Endothelial cell of umbilical vein (primary cell): ENCODE results near the gene TRDN. TPM values are rescaled to one million over a fixed set of nuclear protein-coding genes. Genes with fewer than 3 reads are reported as not detected.

Experiments
- BruUV-seq: library from RNA; stranded (reverse); fragments of 400-500 nt; replicated peaks from 2 replicates; lab custom pipeline; 2021; lab: Mats Ljungman, UMichigan
- CTCF ChIA-PET: fragments of 300-600, 350-600 bp; sonication (Branson Sonifier 250); formaldehyde crosslinking; loops from one replicate; lab custom pipeline; 2021; ENCODE audit warnings: antibody characterized with exemption, inconsistent platforms; lab: Charles Lee
- POLR2A ChIA-PET: fragments of 300-600, 350-600 bp; sonication (Branson Sonifier 250); formaldehyde crosslinking; loops from one replicate; lab custom pipeline; 2021; ENCODE audit warnings: antibody characterized with exemption, inconsistent platforms; lab: Charles Lee
- DNase-seq: peaks from one replicate; pipeline ENCODE4 v3.0.0-alpha.2; 2011; ENCODE audit warnings: low read depth, low spot score
- FAIRE-seq: peaks from 2 replicates; lab custom pipeline; 2011; peaks lifted over from hg19 to GRCh38; lab: Jason Lieb, UNC
- H2AFZ ChIP-seq: 2 replicates; pipeline ENCODE4 v1.6.0; 2012; ENCODE audit warnings: low read depth, low read length, control low read depth, inconsistent platforms
- H3K27ac ChIP-seq: 2 replicates; pipeline ENCODE4 v1.5.1; 2011; ENCODE audit warnings: low read depth, mild to moderate bottlenecking, control low read depth, low read length, moderate library complexity; ENCODE audit not compliant: insufficient read depth
- H3K27me3 ChIP-seq, 2 experiments: 2 replicates each; pipeline versions ENCODE4 v1.6.0 to v1.6.1; 2011; ENCODE audit warnings: low read length in 2 of 2, mixed read lengths in 1 of 2; ENCODE audit not compliant: control insufficient read depth in 2 of 2, insufficient read depth in 2 of 2
- H3K36me3 ChIP-seq, 2 experiments: 2 replicates in 1 of 2; 3 replicates in 1 of 2; pipeline ENCODE4 v1.5.1; 2011; ENCODE audit warnings: low read length in 2 of 2, mild to moderate bottlenecking in 1 of 2, moderate library complexity in 1 of 2; ENCODE audit not compliant: control insufficient read depth in 2 of 2, insufficient read depth in 2 of 2; ENCODE audit errors: extremely low read depth in 1 of 2
- H3K4me1 ChIP-seq: 3 replicates; pipeline ENCODE4 v1.5.1; 2011; ENCODE audit warnings: mild to moderate bottlenecking, low read length; ENCODE audit not compliant: control insufficient read depth, insufficient read depth; ENCODE audit errors: extremely low read depth
- H3K4me2 ChIP-seq: 2 replicates; pipeline ENCODE4 v1.6.1; 2011; ENCODE audit warnings: low read length, control low read depth, mixed read lengths; ENCODE audit not compliant: insufficient read depth
- H3K4me3 ChIP-seq, 3 experiments: fragments of 200-600 bp in 1 of 3; sonication (generic), shearing (Covaris generic) in 1 of 3; replicated peaks in 1 of 3; 2 replicates each; pipeline ENCODE4 v1.5.1; 2011 to 2016; ENCODE audit warnings: control low read depth in 3 of 3, low read length in 3 of 3, mild to moderate bottlenecking in 2 of 3, inconsistent platforms in 1 of 3, low read depth in 1 of 3, moderate library complexity in 1 of 3; ENCODE audit not compliant: insufficient read depth in 1 of 3
- H3K79me2 ChIP-seq: 2 replicates; pipeline ENCODE4 v1.6.0; 2012; ENCODE audit warnings: low read length, inconsistent platforms; ENCODE audit not compliant: control insufficient read depth, insufficient read depth
- H3K9ac ChIP-seq: replicated peaks from 2 replicates; pipeline ENCODE3; 2011; ENCODE audit warnings: low read length, control low read depth; ENCODE audit not compliant: insufficient read depth; ENCODE audit errors: extremely low read depth
- H3K9me1 ChIP-seq: replicated peaks from 3 replicates; pipeline ENCODE4 v1.6.0; 2011; ENCODE audit warnings: mild to moderate bottlenecking, low read length; ENCODE audit not compliant: control insufficient read depth, insufficient read depth; ENCODE audit errors: extremely low read depth
- H3K9me3 ChIP-seq: replicated peaks from 2 replicates; pipeline ENCODE4 v1.5.1; 2012; ENCODE audit warnings: low read length, inconsistent platforms; ENCODE audit not compliant: control insufficient read depth, insufficient read depth
- H4K20me1 ChIP-seq: replicated peaks from 2 replicates; pipeline ENCODE3; 2011; ENCODE audit warnings: mild to moderate bottlenecking, low read length; ENCODE audit not compliant: control insufficient read depth, insufficient read depth; ENCODE audit errors: extremely low read depth
- CTCF ChIP-seq, 2 donors: IDR thresholded peaks; 1 replicate in 1 of 2; 2 replicates in 1 of 2; pipeline ENCODE4 v1.5.1; 2011; ENCODE audit warnings: low read length in 2 of 2, mild to moderate bottlenecking in 2 of 2, moderate library complexity in 2 of 2, control low read depth in 1 of 2, inconsistent platforms in 1 of 2, low read depth in 1 of 2; ENCODE audit not compliant: insufficient read depth in 1 of 2; ENCODE audit errors: extremely low read depth in 1 of 2
- EZH2 ChIP-seq: IDR thresholded peaks from 2 replicates; pipeline ENCODE4 v1.6.1; 2012; ENCODE audit warnings: borderline replicate concordance, low read depth, mild to moderate bottlenecking, moderate library complexity, low read length, inconsistent platforms; ENCODE audit not compliant: severe bottlenecking
- FOS ChIP-seq: IDR thresholded peaks from 2 replicates; pipeline ENCODE4 v1.6.1; 2011; ENCODE audit warnings: mild to moderate bottlenecking, low read length, moderate library complexity, borderline replicate concordance; ENCODE audit not compliant: insufficient read depth
- GATA2 ChIP-seq: IDR thresholded peaks from 2 replicates; pipeline ENCODE4 v1.7.0; 2011; ENCODE audit warnings: low read depth, mild to moderate bottlenecking, moderate library complexity, mixed read lengths, low read length; ENCODE audit not compliant: insufficient read length, insufficient read depth
- JUN ChIP-seq: IDR thresholded peaks from 2 replicates; pipeline ENCODE4 v1.6.1; 2011; ENCODE audit warnings: borderline replicate concordance, low read depth; ENCODE audit not compliant: insufficient read length, insufficient read depth
- MAX ChIP-seq: IDR thresholded peaks from 2 replicates; pipeline ENCODE4 v1.6.1; 2011; ENCODE audit not compliant: insufficient read depth, insufficient read length
- MYC ChIP-seq: IDR thresholded peaks from one replicate; pipeline ENCODE4 v1.6.1; 2011; ENCODE audit warnings: mild to moderate bottlenecking, low read depth, low read length
- POLR2A ChIP-seq: IDR thresholded peaks from 2 replicates; pipeline ENCODE4 v1.6.1; 2012; ENCODE audit warnings: low read depth, mild to moderate bottlenecking, control low read depth, low read length
- POLR2AphosphoS5 ChIP-seq: IDR thresholded peaks from 2 replicates; pipeline ENCODE4 v1.6.1; 2012; ENCODE audit warnings: low read depth, mild to moderate bottlenecking, control low read depth, low read length, moderate library complexity; ENCODE audit not compliant: insufficient read depth
- dilution Hi-C: fragments of 300-500 bp; cut with MboI; formaldehyde crosslinking; loops from one replicate; pipeline ENCODE4 v1.15.0; 2019; ENCODE audit warnings: low sequenced_read_pairs; ENCODE audit not compliant: extremely low pct_ligation_motif_present
- intact Hi-C: fragments of 100-400 bp; cut with micrococcal nuclease; formaldehyde crosslinking; loops from one replicate; pipeline ENCODE4 v1.10.0; 2022
- polyA plus RNA-seq, 4 experiments: library from polyadenylated mRNA; depleted of rRNA in 3 of 4; stranded (reverse) in 3 of 4; unstranded in 1 of 4; fragments of >200 nt; gene quantifications; 2 replicates each; pipeline versions ENCODE4 v1.2.1 to v1.2.3, GENCODE V29; 2011 to 2012; ENCODE audit warnings: missing spikeins in 1 of 4
- total RNA-seq: library from RNA; stranded (reverse); gene quantifications from 2 replicates; pipeline ENCODE4 v1.2.3, GENCODE V29; 2021

The TRDN gene
- total and polyA plus RNA-seq, 2 donors (not counting 3 experiments of a cell fraction or from before 2014, with no cell fraction given), result not detected

GRCh38 chr6:123610779-123611178 is 26.0 kb downstream of the TRDN start:
- Histone ChIP-seq H3K36me3 (no peaks in the 10 kb centered on the region), H3K9me1 (no peaks in the 10 kb centered on the region), H4K20me1 (no peaks in the 10 kb centered on the region), H3K27ac (no peak overlapping the region), H3K4me2 (no peak overlapping the region), H3K4me3 (no peak overlapping the region), H3K9me3 (no peaks in the 10 kb centered on the region), H3K79me2 (no peaks in the 10 kb centered on the region), H3K4me1 (no peaks in the 10 kb centered on the region), H3K27me3 (no peaks in the 10 kb centered on the region), H2AFZ (no peak overlapping the region), H3K9ac (no peak overlapping the region)
- intact Hi-C loops, result loop anchor here (5.0 kb wide), 1 partner anchor 33 kb away; no protein-coding TSS in a partner anchor
- BruUV-seq, result no TSS peak
- ChIA-PET POLR2A (no interaction called here), CTCF (interaction anchor here (1.3 kb wide), 1 partner anchor 11 kb away, joined by 3 read pairs; no protein-coding TSS in a partner anchor)
- FAIRE-seq (no peak), DNase-seq (no peak)
- no peak for TF ChIP-seq GATA2
- TF ChIP-seq FOS, result no peak
- TF ChIP-seq JUN, result no peak
- no peak for TF ChIP-seq EZH2
- no peak for TF ChIP-seq POLR2A
- no peak for TF ChIP-seq CTCF (IDR thresholded peaks at IDR 0.05; ENCODE audit: extremely low read depth in 1 of 2, insufficient read depth in 1 of 2, low read depth in 1 of 2, low read length in 2 of 2)
- no peak for TF ChIP-seq MYC
- no peak for TF ChIP-seq MAX
- TF ChIP-seq POLR2AphosphoS5, result no peak
- dilution Hi-C loops, result no loop called here
